ENCODE results near the gene BST2. TPM values are rescaled to one million over a fixed set of nuclear protein-coding genes. Genes with fewer than 3 reads are reported as not detected.
A peak's percentile ranks its signal among the peaks of the same experiment; 100 is the strongest.

BST2 gene
- total RNA-seq, 1 donor from 2014 or later = 18.6 TPM

- DNase-seq (ENCODE audit: low read depth) = no peak
- TF ChIP-seq CTCF (conservative IDR thresholded peaks at IDR 0.05; ENCODE audit: low read depth, low read length) = no peak
- no peak overlapping the region for H3K4me3 ChIP-seq (ENCODE audit: low read depth, low read length)
Measured at GRCh38 chr19:17429641-17430113, 24.2 kb upstream of the BST2 start.

- DNase-seq (ENCODE audit: low read depth) = no peak
- no peak overlapping the region for H3K4me3 ChIP-seq (ENCODE audit: low read depth, low read length)
- TF ChIP-seq CTCF (conservative IDR thresholded peaks at IDR 0.05; ENCODE audit: low read depth, low read length) = peak; percentile 49
Measured at GRCh38 chr19:17424743-17425365, 19.4 kb upstream of the BST2 start.

GRCh38 chr19:17423429-17424208, 18.2 kb upstream of the BST2 start:
- no peak for TF ChIP-seq CTCF (conservative IDR thresholded peaks at IDR 0.05; ENCODE audit: low read depth, low read length)
- DNase-seq (ENCODE audit: low read depth) = no peak
- H3K4me3 ChIP-seq (ENCODE audit: low read depth, low read length) = no peak overlapping the region

GRCh38 chr19:17421942-17422341, 16.5 kb upstream of the BST2 start:
- H3K4me3 ChIP-seq (ENCODE audit: low read depth, low read length) = no peak overlapping the region
- TF ChIP-seq CTCF (conservative IDR thresholded peaks at IDR 0.05; ENCODE audit: low read depth, low read length) = no peak

GRCh38 chr19:17420475-17420924, 15.1 kb upstream of the BST2 start:
- H3K4me3 ChIP-seq (ENCODE audit: low read depth, low read length) = peak overlapping the region; percentile 94
- DNase-seq (ENCODE audit: low read depth) = no peak
- TF ChIP-seq CTCF (conservative IDR thresholded peaks at IDR 0.05; ENCODE audit: low read depth, low read length) = peak; percentile 14

More at GRCh38 chr19:17421942-17422341, 16.5 kb upstream of the BST2 start:
- no peak for DNase-seq (ENCODE audit: low read depth)

- TF ChIP-seq CTCF (conservative IDR thresholded peaks at IDR 0.05; ENCODE audit: low read depth, low read length) = no peak
- H3K4me3 ChIP-seq (ENCODE audit: low read depth, low read length) = peak within 1 kb of the TSS; percentile 94
- peak; percentile 89 for DNase-seq (ENCODE audit: low read depth)
Measured at GRCh38 chr19:17419621-17420474, 14.4 kb upstream of the BST2 start, which contains the start of gene MVB12A. Gene MVB12A (plus strand): TSS chr19:17420047. CDS start chr19:17420136, 89 bp downstream.
